ENCODE results near the gene FAM131A.

- TF ChIP-seq CTCF (IDR thresholded peaks at IDR 0.05): no peak
- TF ChIP-seq POLR2A (IDR thresholded peaks at IDR 0.05): no peak
These were observed 51.5 kb downstream of the FAM131A start for GRCh38 chr3:184388936-184389230.

All from thyroid gland (tissue), 4 donors.